Inflammatory macrophage (primary cell): ENCODE data around the gene PLA2R1.

Experiments
- DNase-seq, 2 donors: peaks; one replicate each; pipeline ENCODE4 v3.0.0-alpha.2; 2020 to 2022

Gene PLA2R1

DNA sequence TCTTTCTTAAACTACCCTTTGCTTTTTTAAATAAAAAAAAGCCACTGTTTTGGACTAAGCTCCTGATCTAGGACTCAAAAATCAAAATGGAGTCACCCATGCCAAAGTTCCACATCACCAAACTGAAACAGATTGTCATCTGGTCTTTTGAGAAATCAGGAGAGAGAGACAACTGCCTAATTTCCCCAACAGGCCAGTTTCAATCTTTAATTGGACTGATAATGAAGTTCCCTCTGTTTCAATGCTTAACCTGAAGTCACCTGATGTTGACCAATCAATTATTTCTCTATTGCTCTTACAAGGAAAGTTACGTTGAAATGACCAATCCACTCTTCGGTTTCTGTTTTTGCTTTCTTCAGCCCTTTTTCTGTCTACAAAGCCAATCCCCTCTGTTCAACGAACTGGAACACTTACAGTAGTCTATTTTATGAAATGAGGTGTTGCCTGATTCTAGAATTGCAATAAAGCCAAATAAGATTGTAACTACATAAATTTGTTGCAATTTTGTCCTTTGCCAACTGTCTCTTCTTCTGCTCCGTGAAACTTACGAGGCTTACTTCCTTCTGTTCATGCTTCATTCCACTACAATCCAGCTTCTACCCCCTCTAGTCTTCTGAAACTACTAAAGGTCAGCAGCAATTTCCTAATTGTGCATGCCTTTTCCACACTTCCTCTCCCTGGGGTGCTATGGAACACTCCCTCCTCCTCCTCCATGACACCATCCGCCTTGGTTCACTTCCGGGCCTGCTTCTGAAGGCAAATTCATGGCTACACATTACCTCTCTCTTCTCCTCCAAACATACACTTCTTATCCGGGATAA is 169.2 kb downstream of the PLA2R1 start:
- DNase-seq = peak; percentile 87 to 88

DNA sequence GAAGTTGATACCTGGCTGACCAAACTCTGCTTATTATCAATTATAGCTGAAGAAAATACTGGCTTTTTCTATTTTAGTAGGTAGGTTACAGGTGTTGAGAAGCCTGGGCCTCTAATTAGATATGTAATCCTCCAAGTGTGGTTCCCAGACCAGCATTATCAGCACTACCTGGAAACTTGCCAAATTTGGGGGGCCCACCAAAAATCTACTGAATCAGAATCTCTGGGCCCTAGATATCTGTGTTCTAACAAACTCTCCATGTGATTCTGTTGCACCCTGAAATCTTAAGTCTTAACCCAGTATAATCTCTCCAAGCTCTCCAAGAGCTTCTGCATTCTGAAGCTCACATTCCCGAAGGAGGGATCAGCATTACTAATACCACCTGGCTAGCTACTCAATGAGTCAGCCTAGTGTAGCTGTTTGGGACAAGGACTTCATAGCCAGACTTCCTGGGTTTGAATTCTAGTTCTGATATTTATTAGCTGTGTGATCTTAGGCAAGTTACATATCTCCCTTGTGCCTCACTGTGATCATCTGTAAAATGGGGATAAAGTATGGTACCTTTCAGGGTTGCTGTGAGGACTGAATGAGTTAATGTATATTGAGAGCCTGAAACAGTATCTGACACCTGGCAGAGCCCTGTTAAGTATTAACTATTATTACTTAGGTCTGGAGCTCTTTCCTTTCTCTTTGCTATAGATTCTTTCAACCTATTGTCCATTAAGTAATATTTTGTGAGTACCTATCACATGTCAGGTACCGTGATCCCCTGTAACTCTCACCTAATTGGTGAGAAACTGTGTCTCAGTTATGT is 170.3 kb downstream of the PLA2R1 start:
- DNase-seq = no peak

DNA sequence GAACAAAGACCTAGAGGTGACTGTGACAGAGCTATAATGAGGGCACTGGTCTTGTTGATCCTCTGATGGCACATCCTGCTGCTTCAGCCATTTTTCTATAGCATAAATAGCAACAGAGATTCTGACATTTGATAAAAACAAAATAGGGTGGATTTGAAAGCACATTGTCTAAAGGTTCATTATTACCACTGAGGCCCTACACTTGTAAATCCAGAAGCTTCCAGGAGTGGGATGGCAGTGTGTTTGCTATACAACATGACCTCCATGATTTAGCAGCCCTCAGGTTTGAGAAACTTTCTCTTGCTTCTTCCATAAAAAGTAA is 171.2 kb downstream of the PLA2R1 start:
- no peak for DNase-seq

DNA sequence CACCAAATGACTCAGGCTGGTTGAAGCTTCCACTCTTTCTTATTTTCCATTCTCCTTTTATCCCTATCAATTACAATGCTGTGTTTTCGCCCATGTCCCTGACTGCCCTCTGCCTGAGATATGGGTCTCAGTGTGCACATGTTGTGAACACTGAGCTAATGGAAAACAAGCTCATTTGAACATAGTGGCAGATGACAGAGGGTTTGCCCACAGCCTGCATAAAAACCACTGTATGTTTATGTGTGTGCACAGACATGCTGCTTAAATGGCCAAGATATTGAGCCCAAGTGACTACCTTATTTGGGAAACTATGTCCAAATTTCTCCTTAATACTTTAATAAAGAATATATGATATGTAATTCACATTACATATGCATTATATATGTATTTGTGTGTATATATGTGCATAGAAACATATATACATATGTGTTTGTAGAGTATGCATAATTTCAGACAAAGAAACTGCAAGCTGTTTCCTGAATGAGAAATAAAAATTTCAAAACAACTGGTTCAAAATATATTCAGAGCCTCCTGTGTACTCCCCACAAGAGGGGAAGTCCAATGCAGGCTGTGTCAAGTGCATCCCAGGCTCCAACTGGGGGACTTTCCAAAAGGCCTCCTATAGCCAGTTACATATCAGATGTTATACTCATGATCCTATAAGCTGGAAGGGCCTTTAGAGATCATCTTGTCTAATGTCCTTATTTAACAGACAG is 171.7 kb downstream of the PLA2R1 start:
- DNase-seq = peak; percentile 88 to 90

DNA sequence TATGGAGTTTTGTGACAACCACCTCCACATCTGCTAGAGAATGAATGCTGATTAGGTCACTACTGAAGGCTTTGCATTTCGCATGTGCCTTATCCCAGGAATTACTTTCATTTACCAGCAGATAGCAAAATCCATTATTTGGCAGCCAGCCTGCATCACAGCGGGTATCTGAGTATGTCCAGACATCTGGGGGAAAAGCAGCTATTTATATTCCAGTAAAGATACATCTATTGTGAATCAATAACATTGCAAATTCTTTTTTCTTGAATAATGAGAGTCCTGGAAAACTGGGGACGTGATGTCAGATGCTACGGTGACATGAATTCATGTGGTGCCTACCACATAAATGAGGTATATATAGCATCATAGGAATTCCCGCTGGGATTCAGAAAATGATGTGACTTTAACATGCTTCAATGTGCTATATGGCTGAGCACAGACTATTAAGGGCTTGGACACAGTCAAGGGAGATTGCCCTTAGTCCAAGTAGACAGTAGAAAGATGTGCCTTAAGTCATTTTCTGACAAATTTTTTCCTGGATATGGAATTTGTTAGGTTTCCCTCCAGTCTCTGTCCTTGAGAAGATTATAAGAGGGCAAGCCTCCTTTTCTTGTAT is 180.2 kb downstream of the PLA2R1 start:
- no peak for DNase-seq
